Activated CD4-positive, CD25-positive, alpha-beta regulatory T cell treated with anti-CD3 and anti-CD28 coated beads, Interleukin-2, amount 50 U/mL, for 24 hours (primary cell): ENCODE measurements around the gene KIR3DL1.
"Not testable (repeated sequence)": the region's sequence is repeated elsewhere in the genome, so short reads cannot be mapped to it uniquely, and the experiment has no call there.

ENCODE experiments used
- ATAC-seq, 2 donors: fragments of 150-1000 bp; cut with Tn5 transposase; one replicate each; pipeline ENCODE4 v1.10.0; 2021; ENCODE audit warnings: mild to moderate bottlenecking in 1 of 2, moderate library complexity in 1 of 2

The KIR3DL1 gene

GRCh38 chr19:54817670-54818536 is 1.6 kb downstream of the KIR3DL1 start:
- ATAC-seq, result no peak

GRCh38 chr19:54824416-54824815 is 8.1 kb downstream of the KIR3DL1 start:
- ATAC-seq, result not testable (repeated sequence)

- ATAC-seq, result not testable (repeated sequence)
Measured at GRCh38 chr19:54825326-54825725, 9.1 kb downstream of the KIR3DL1 start.

GRCh38 chr19:54828064-54828463 is 11.8 kb downstream of the KIR3DL1 start:
- ATAC-seq, result not testable (repeated sequence)

- ATAC-seq, result not testable (repeated sequence)
Measured at GRCh38 chr19:54832496-54832895, 16.2 kb downstream of the KIR3DL1 start, which contains the start of gene KIR2DS4. Gene KIR2DS4 (plus strand): TSS chr19:54832676.

GRCh38 chr19:54835126-54835525 is 18.9 kb downstream of the KIR3DL1 start:
- not testable (repeated sequence) for ATAC-seq

- ATAC-seq, result not testable (repeated sequence)
Measured at GRCh38 chr19:54837522-54837921, 21.3 kb downstream of the KIR3DL1 start.

- not testable (repeated sequence) for ATAC-seq
Measured at GRCh38 chr19:54843171-54843570, 26.9 kb downstream of the KIR3DL1 start.

GRCh38 chr19:54850061-54850640 is 33.9 kb downstream of the KIR3DL1 start, which contains the start of gene KIR3DL2:
Gene KIR3DL2 (plus strand): TSS chr19:54850443. CDS start chr19:54850476, 33 bp downstream.
- ATAC-seq, result not testable (repeated sequence)

- ATAC-seq, result no peak
Measured at GRCh38 chr19:54850930-54851329, 34.7 kb downstream of the KIR3DL1 start.

GRCh38 chr19:54851353-54851752 is 35.1 kb downstream of the KIR3DL1 start:
- ATAC-seq, result no peak

GRCh38 chr19:54855241-54855640 is 39.0 kb downstream of the KIR3DL1 start:
- not testable (repeated sequence) for ATAC-seq

- ATAC-seq, result not testable (repeated sequence)
Measured at GRCh38 chr19:54858476-54858875, 42.2 kb downstream of the KIR3DL1 start.

- not testable (repeated sequence) for ATAC-seq
Measured at GRCh38 chr19:54859421-54859820, 43.2 kb downstream of the KIR3DL1 start.

- ATAC-seq, result not testable (repeated sequence)
Measured at GRCh38 chr19:54863459-54863858, 47.2 kb downstream of the KIR3DL1 start.

GRCh38 chr19:54871696-54872095 is 55.4 kb downstream of the KIR3DL1 start:
- ATAC-seq, result no peak

- ATAC-seq, result no peak
Measured at GRCh38 chr19:54873990-54874389, 57.7 kb downstream of the KIR3DL1 start, which contains the start of gene FCAR. Gene FCAR (plus strand): TSS chr19:54874235. CDS start chr19:54874290, 55 bp downstream.

GRCh38 chr19:54875506-54875905 is 59.2 kb downstream of the KIR3DL1 start:
- no peak for ATAC-seq

GRCh38 chr19:54877471-54877870 is 61.2 kb downstream of the KIR3DL1 start:
- ATAC-seq, result no peak
